Measurements from ENCODE around the gene RBM8A. TPM values are rescaled to one million over a fixed set of nuclear protein-coding genes. Genes with fewer than 3 reads are reported as not detected.

Gene RBM8A
- total and polyA plus RNA-seq, 9 of the 15 experiments (the other 6 are each of a cell fraction or from before 2014, with no cell fraction given), result 215 to 1,035 (median 291) TPM

- TF ChIP-seq TFAM (CRISPR knock-in tag; conservative IDR thresholded peaks at IDR 0.05) (no peak), SMAD2 (IDR thresholded peaks at IDR 0.05; ENCODE audit: low read depth, low read length) (no peak), SMC3 (conservative IDR thresholded peaks at IDR 0.05; ENCODE audit: insufficient read depth, low read depth, low read length) (no peak), E4F1 (CRISPR knock-in tag; IDR thresholded peaks at IDR 0.05; ENCODE audit: borderline replicate concordance) (no peak), VEZF1 (CRISPR knock-in tag; IDR thresholded peaks at IDR 0.05) (peak; percentile 87), POLR2A (conservative IDR thresholded peaks at IDR 0.05) (peak; percentile 69), KDM5B (IDR thresholded peaks at IDR 0.05; ENCODE audit: insufficient replicate concordance, low read depth, low read length) (peak; percentile 82), SPI1 (IDR thresholded peaks at IDR 0.05; ENCODE audit: borderline replicate concordance, low read depth, low read length) (no peak), REST (IDR thresholded peaks at IDR 0.05; ENCODE audit: borderline replicate concordance) (no peak), REST (CRISPR knock-in tag; IDR thresholded peaks at IDR 0.05; ENCODE audit: low read depth) (no peak), MED1 (CRISPR knock-in tag; IDR thresholded peaks at IDR 0.05; ENCODE audit: borderline replicate concordance) (no peak), ZNF511 (CRISPR knock-in tag; IDR thresholded peaks at IDR 0.05) (no peak), ZBTB17 (CRISPR knock-in tag; IDR thresholded peaks at IDR 0.05) (0 out of 2 replicates have a peak, but pooled peaks have one; percentile 33), L3MBTL2 (IDR thresholded peaks at IDR 0.05) (peak; percentile 26; the same call in 1 of the 2 replicates), DPF2 (IDR thresholded peaks at IDR 0.05) (0 out of 2 replicates have a peak, but pooled peaks have one; percentile 28)
Measured at GRCh38 chr1:145957443-145958319, 30.4 kb upstream of the RBM8A start, which contains the start of gene LIX1L (continued).

All from K562 (cell line).